Neural progenitor cell (in vitro differentiated cells): Measurements from ENCODE around the gene IL5RA. TPM values are rescaled to one million over a fixed set of nuclear protein-coding genes. Genes with fewer than 3 reads are reported as not detected.

ENCODE experiments used
- DNase-seq: peaks from one replicate; pipeline ENCODE4 v3.0.0-alpha.2; 2016; ENCODE audit warnings: low spot score
- H2AFZ ChIP-seq: fragments of 200-600 bp; sonication (generic); replicated peaks from 2 replicates; pipeline ENCODE4 v1.6.1; 2016; ENCODE audit warnings: antibody characterized with exemption
- H3F3A ChIP-seq: fragments of 200-600 bp; sonication (generic); 2 replicates; pipeline ENCODE4 v1.6.1; 2016; ENCODE audit warnings: antibody characterized with exemption, low read depth
- H3K27ac ChIP-seq: fragments of 200-600 bp; sonication (generic); 2 replicates; pipeline ENCODE4 v1.5.1; 2016; ENCODE audit warnings: mild to moderate bottlenecking
- H3K27me3 ChIP-seq: fragments of 200-600 bp; sonication (generic); 2 replicates; pipeline ENCODE4 v1.6.1; 2016; ENCODE audit warnings: mild to moderate bottlenecking, moderate library complexity
- H3K36me3 ChIP-seq: fragments of 200-600 bp; sonication (generic); 2 replicates; pipeline ENCODE4 v1.5.1; 2016
- H3K4me1 ChIP-seq: fragments of 200-600 bp; sonication (generic); 2 replicates; pipeline ENCODE4 v1.6.1; 2016; ENCODE audit warnings: mixed run types
- H3K4me2 ChIP-seq: fragments of 200-600 bp; sonication (generic); 2 replicates; pipeline ENCODE4 v1.6.1; 2016
- H3K4me3 ChIP-seq: fragments of 200-600 bp; sonication (generic); 2 replicates; pipeline ENCODE4 v1.5.1; 2016
- H3K79me2 ChIP-seq: fragments of 200-600 bp; sonication (generic); 2 replicates; pipeline ENCODE4 v1.6.1; 2016; ENCODE audit warnings: low read depth
- H3K9ac ChIP-seq: fragments of 200-600 bp; sonication (generic); 2 replicates; pipeline ENCODE4 v1.6.1; 2016
- H3K9me3 ChIP-seq: fragments of 200-600 bp; sonication (generic); 2 replicates; pipeline ENCODE4 v1.5.1; 2016; ENCODE audit warnings: low read depth
- H4K20me1 ChIP-seq: fragments of 200-600 bp; sonication (generic); 2 replicates; pipeline ENCODE4 v1.6.1; 2016; ENCODE audit warnings: low read depth
- H3K27ac Mint-ChIP-seq: 3 replicates; pipeline ENCODE4 v1.8.0; 2021; ENCODE audit warnings: mixed read lengths
- H3K27me3 Mint-ChIP-seq: 2 replicates; pipeline ENCODE4 v1.8.0; 2022; ENCODE audit warnings: low read depth, mild to moderate bottlenecking, inconsistent platforms, moderate library complexity, mixed read lengths; ENCODE audit not compliant: insufficient read depth
- H3K36me3 Mint-ChIP-seq: 3 replicates; pipeline ENCODE4 v1.8.0; 2021; ENCODE audit warnings: mixed read lengths
- H3K4me1 Mint-ChIP-seq: 3 replicates; pipeline ENCODE4 v1.8.0; 2021; ENCODE audit warnings: mixed read lengths
- H3K4me3 Mint-ChIP-seq: 3 replicates; pipeline ENCODE4 v1.8.0; 2021; ENCODE audit warnings: mild to moderate bottlenecking, moderate library complexity, mixed read lengths
- H3K9me3 Mint-ChIP-seq: 3 replicates; pipeline ENCODE4 v1.8.0; 2020; ENCODE audit warnings: mixed read lengths
- EZH2 ChIP-seq: fragments of 200-600 bp; sonication (generic); IDR thresholded peaks from 2 replicates; pipeline ENCODE4 v1.6.1; 2017; ENCODE audit warnings: antibody characterized with exemption, mild to moderate bottlenecking, moderate library complexity
- EZH2phosphoT487 ChIP-seq: fragments of 200-600 bp; sonication (generic); IDR thresholded peaks from 2 replicates; pipeline ENCODE4 v1.6.1; 2017; ENCODE audit warnings: antibody characterized with exemption
- small RNA-seq: library from RNA; depleted of rRNA; stranded (forward); fragments of <200 nt; gene quantifications from one replicate; pipeline ENCODE3, GENCODE V24; 2015
- total RNA-seq: library from RNA; depleted of rRNA; stranded (reverse); fragments of >200 nt; gene quantifications from 2 replicates; pipeline ENCODE4 v1.2.3, GENCODE V29; 2015; ENCODE audit warnings: low replicate concordance
- TF ChIP-seq, protein P1 (sequence below): fragments of 200-600 bp; sonication (generic); IDR thresholded peaks from 2 replicates; pipeline ENCODE4 v1.5.1; 2017; ENCODE audit warnings: antibody characterized with exemption, mild to moderate bottlenecking

IL5RA gene
- total RNA-seq, 1 donor from 2014 or later: not detected

DNA sequence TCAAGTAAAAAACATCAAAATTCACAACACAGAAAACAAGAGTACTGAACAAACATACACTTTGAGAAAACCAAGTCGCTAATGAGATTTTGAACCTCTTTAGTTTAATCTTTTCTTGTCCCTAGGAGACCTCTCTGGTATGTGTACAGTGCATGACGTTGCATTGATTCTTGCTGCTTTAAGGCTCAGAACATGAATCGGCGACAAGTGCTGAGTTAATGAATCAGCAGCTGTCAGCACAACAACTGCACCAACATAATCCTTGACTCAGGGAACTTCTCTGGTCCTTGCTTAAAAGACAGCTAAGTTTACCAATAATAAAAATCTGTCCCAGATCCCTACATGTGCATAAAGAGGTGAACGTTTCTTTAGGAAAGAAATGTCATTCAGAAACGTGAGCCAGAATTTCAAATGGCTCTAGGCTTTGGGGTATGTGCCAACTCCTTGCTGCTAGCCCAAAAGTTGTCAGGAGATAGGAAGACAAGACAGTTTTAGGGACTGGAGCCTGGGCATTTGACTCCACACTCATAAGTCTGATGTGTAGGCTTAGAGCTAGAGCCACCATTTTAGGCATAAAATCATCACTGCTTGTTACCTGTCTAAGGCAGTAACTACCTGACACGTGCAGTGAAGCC, 86.9 kb downstream of the IL5RA start:
- TF ChIP-seq, protein P1, sequence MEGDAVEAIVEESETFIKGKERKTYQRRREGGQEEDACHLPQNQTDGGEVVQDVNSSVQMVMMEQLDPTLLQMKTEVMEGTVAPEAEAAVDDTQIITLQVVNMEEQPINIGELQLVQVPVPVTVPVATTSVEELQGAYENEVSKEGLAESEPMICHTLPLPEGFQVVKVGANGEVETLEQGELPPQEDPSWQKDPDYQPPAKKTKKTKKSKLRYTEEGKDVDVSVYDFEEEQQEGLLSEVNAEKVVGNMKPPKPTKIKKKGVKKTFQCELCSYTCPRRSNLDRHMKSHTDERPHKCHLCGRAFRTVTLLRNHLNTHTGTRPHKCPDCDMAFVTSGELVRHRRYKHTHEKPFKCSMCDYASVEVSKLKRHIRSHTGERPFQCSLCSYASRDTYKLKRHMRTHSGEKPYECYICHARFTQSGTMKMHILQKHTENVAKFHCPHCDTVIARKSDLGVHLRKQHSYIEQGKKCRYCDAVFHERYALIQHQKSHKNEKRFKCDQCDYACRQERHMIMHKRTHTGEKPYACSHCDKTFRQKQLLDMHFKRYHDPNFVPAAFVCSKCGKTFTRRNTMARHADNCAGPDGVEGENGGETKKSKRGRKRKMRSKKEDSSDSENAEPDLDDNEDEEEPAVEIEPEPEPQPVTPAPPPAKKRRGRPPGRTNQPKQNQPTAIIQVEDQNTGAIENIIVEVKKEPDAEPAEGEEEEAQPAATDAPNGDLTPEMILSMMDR: no peak
- TF ChIP-seq EZH2: no peak
- TF ChIP-seq EZH2phosphoT487: no peak
- H4K20me1 ChIP-seq: no peaks in the 10 kb centered on the region
- H3F3A ChIP-seq: no peaks in the 10 kb centered on the region
- peak overlapping the region; percentile 15 for H2AFZ ChIP-seq
- H3K9me3 Mint-ChIP-seq: no peaks in the 10 kb centered on the region
- H3K27me3 Mint-ChIP-seq: no peaks in the 10 kb centered on the region
- H3K9ac ChIP-seq: no peak overlapping the region
- H3K27ac ChIP-seq: no peak overlapping the region
- no peaks in the 10 kb centered on the region for H3K36me3 ChIP-seq
- no peaks in the 10 kb centered on the region for H3K9me3 ChIP-seq
- H3K4me1 ChIP-seq: peaks cover 12% of the 10 kb centered on the region
- no peaks in the 10 kb centered on the region for H3K36me3 Mint-ChIP-seq
- no peak overlapping the region for H3K27ac Mint-ChIP-seq
- H3K4me3 Mint-ChIP-seq: no peak overlapping the region
- peak; percentile 34 for DNase-seq
- peak overlapping the region; percentile 46 for H3K4me2 ChIP-seq
- H3K79me2 ChIP-seq: no peaks in the 10 kb centered on the region
- H3K27me3 ChIP-seq: no peaks in the 10 kb centered on the region
- H3K4me1 Mint-ChIP-seq: peaks cover 19% of the 10 kb centered on the region
- H3K4me3 ChIP-seq: no peak overlapping the region

DNA sequence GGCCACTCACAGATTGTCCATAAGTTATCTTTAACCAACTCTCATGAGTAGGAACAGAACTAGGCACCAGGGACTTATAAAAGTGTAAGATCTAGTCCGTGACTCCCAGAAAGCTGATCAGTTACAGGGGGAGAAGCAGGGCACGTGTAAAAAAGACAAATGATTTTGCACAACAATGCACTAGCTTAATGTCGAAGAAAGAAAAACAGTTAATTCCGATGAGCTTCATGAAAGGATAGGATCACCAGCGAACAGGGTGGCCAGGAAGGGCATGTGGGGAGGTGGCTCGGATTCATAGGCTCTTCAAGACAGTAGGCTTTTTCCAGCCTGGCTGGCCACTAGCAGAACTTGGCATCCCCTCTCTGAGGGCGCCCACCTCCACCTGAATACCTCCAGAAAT, 90.0 kb downstream of the IL5RA start:
- H3K4me2 ChIP-seq: no peak overlapping the region
- no peaks in the 10 kb centered on the region for H3K27me3 ChIP-seq
- no peaks in the 10 kb centered on the region for H3K36me3 ChIP-seq
- no peak overlapping the region for H3K9ac ChIP-seq
- Mint-ChIP-seq H3K4me1 (peaks cover 21% of the 10 kb centered on the region), H3K27ac (no peak overlapping the region), H3K36me3 (no peaks in the 10 kb centered on the region), H3K27me3 (no peaks in the 10 kb centered on the region), H3K4me3 (no peak overlapping the region), H3K9me3 (no peaks in the 10 kb centered on the region)
- no peak overlapping the region for H2AFZ ChIP-seq
- H3F3A ChIP-seq: no peaks in the 10 kb centered on the region
- H4K20me1 ChIP-seq: no peaks in the 10 kb centered on the region
- DNase-seq: peak; percentile 31
- no peaks in the 10 kb centered on the region for H3K79me2 ChIP-seq
- no peak overlapping the region for H3K4me3 ChIP-seq
- no peak overlapping the region for H3K27ac ChIP-seq
- TF ChIP-seq, protein P1: no peak
- TF ChIP-seq EZH2phosphoT487 (no peak), EZH2 (no peak)
- peaks cover 14% of the 10 kb centered on the region for H3K4me1 ChIP-seq
- no peaks in the 10 kb centered on the region for H3K9me3 ChIP-seq

Small RNA genes within 50 kb of the gene (small RNA-seq; reads per million reads assigned to genes)
- gene RF00416: not detected

Other genes with a start within 250 kb of the IL5RA start
- 26.5 and 38.8 TPM in 2 replicates for gene TRNT1, start 16.6 kb upstream of the IL5RA start, total RNA-seq
- 78.0 and 84.6 TPM in 2 replicates for gene CRBN, start 69.3 kb upstream of the IL5RA start, total RNA-seq